ENCODE data around the gene ELOF1.
"Not testable (repeated sequence)": the region's sequence is repeated elsewhere in the genome, so short reads cannot be mapped to it uniquely, and the experiment has no call there.

The ELOF1 gene

GRCh38 chr19:11566164-11566563 is 7.1 kb upstream of the ELOF1 start:
- no peak for DNase-seq

- not testable (repeated sequence) for DNase-seq
Observed at GRCh38 chr19:11565649-11565980, 6.6 kb upstream of the ELOF1 start.

GRCh38 chr19:11564082-11564807 is 5.2 kb upstream of the ELOF1 start:
- DNase-seq: not testable (repeated sequence)

GRCh38 chr19:11563532-11563931 is 4.5 kb upstream of the ELOF1 start:
- DNase-seq: no peak

- DNase-seq: peak; percentile 91
Observed at GRCh38 chr19:11560404-11561051, 1.5 kb upstream of the ELOF1 start.

GRCh38 chr19:11556634-11557420 is 2.2 kb downstream of the ELOF1 start:
- no peak for DNase-seq

GRCh38 chr19:11555246-11555645 is 3.8 kb downstream of the ELOF1 start:
- DNase-seq: no peak

- DNase-seq: no peak
Observed at GRCh38 chr19:11554160-11554559, 4.9 kb downstream of the ELOF1 start.

GRCh38 chr19:11552666-11553372 is 6.2 kb downstream of the ELOF1 start:
- DNase-seq: no peak

GRCh38 chr19:11551603-11552235 is 7.3 kb downstream of the ELOF1 start:
- peak; percentile 19 for DNase-seq

- DNase-seq: no peak
Observed at GRCh38 chr19:11550265-11550664, 8.8 kb downstream of the ELOF1 start.

- DNase-seq: no peak
Observed at GRCh38 chr19:11549386-11549953, 9.6 kb downstream of the ELOF1 start.

GRCh38 chr19:11547929-11548700 is 10.9 kb downstream of the ELOF1 start:
- DNase-seq: no peak

GRCh38 chr19:11541238-11541637 is 17.8 kb downstream of the ELOF1 start:
- DNase-seq: no peak

- DNase-seq: no peak
Observed at GRCh38 chr19:11540645-11541044, 18.4 kb downstream of the ELOF1 start.

- DNase-seq: peak; percentile 21
Observed at GRCh38 chr19:11539495-11540365, 19.3 kb downstream of the ELOF1 start.

- peak; percentile 24 for DNase-seq
Observed at GRCh38 chr19:11538232-11539036, 20.6 kb downstream of the ELOF1 start, which contains the start of gene CNN1. Gene CNN1, plus strand, starts transcription at chr19:11538851. Its CDS starts 77 bp downstream, at chr19:11538928.

- DNase-seq: peak; percentile 88
Observed at GRCh38 chr19:11535792-11536595, 23.0 kb downstream of the ELOF1 start.

- DNase-seq: no peak
Observed at GRCh38 chr19:11534948-11535347, 24.1 kb downstream of the ELOF1 start.

Measured in NCI-H82 (cell line).